ENCODE measurements around the gene UBL4B. TPM values are rescaled to one million over a fixed set of nuclear protein-coding genes. Genes with fewer than 3 reads are reported as not detected.

The UBL4B gene
- total RNA-seq, 1 experiment from 2014 or later: not detected

GRCh38 chr1:110123224-110123623 lies 11.0 kb downstream of the UBL4B start:
- H3K27ac ChIP-seq (ENCODE audit: insufficient read length, low read depth, low read length): no peak overlapping the region
- no peak overlapping the region for H2BK12ac ChIP-seq (ENCODE audit: insufficient read length, low read depth, low read length)
- H3K27me3 ChIP-seq (ENCODE audit: insufficient read depth, low read length): no peaks in the 10 kb centered on the region
- WGBS (ENCODE audit: extremely low coverage, insufficient read length, low lambda C conversion rate): no CpG with 5 or more reads among the region's 3 CpGs
- H3K14ac ChIP-seq (ENCODE audit: insufficient read depth, low read length): no peak overlapping the region
- H3K9me3 ChIP-seq (ENCODE audit: control insufficient read depth, low read depth, low read length): no peaks in the 10 kb centered on the region
- H4K20me1 ChIP-seq (ENCODE audit: control insufficient read depth, insufficient read depth, insufficient read length): no peaks in the 10 kb centered on the region
- H3K4me1 ChIP-seq (ENCODE audit: insufficient read depth, low read length): no peaks in the 10 kb centered on the region
- no peaks in the 10 kb centered on the region for H3K23me2 ChIP-seq (ENCODE audit: insufficient read length, low read depth, low read length, poor library complexity, severe bottlenecking)
- H2BK5ac ChIP-seq (ENCODE audit: insufficient read length, low read length): no peak overlapping the region
- no peak overlapping the region for H4K91ac ChIP-seq (ENCODE audit: insufficient read length, low read depth, low read length)
- Mint-ChIP-seq H3K27ac (no peak overlapping the region), H3K9me3 (peaks cover 14 to 40% of the 10 kb centered on the region in 2 experiments), H3K4me3 (no peak overlapping the region), H3K27me3 (ENCODE audit: low read depth) (peaks cover 44% of the 10 kb centered on the region), H3K36me3 (ENCODE audit: insufficient read depth in 1 of 3, low read depth in 3 of 3) (peaks cover 4 to 7% (median 7%) of the 10 kb centered on the region in 3 experiments), H3K4me1 (no peaks in the 10 kb centered on the region)
- no peak overlapping the region for H4K5ac ChIP-seq (ENCODE audit: insufficient read length, low read depth, low read length)
- no peak overlapping the region for H3K18ac ChIP-seq (ENCODE audit: insufficient read length, low read depth, low read length)
- H2AK5ac ChIP-seq (ENCODE audit: insufficient read length, low read length): no peak overlapping the region
- TF ChIP-seq, protein P1, sequence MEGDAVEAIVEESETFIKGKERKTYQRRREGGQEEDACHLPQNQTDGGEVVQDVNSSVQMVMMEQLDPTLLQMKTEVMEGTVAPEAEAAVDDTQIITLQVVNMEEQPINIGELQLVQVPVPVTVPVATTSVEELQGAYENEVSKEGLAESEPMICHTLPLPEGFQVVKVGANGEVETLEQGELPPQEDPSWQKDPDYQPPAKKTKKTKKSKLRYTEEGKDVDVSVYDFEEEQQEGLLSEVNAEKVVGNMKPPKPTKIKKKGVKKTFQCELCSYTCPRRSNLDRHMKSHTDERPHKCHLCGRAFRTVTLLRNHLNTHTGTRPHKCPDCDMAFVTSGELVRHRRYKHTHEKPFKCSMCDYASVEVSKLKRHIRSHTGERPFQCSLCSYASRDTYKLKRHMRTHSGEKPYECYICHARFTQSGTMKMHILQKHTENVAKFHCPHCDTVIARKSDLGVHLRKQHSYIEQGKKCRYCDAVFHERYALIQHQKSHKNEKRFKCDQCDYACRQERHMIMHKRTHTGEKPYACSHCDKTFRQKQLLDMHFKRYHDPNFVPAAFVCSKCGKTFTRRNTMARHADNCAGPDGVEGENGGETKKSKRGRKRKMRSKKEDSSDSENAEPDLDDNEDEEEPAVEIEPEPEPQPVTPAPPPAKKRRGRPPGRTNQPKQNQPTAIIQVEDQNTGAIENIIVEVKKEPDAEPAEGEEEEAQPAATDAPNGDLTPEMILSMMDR (conservative IDR thresholded peaks at IDR 0.05): no peak
- H2BK15ac ChIP-seq (ENCODE audit: low read depth, low read length): no peak overlapping the region
- H2BK20ac ChIP-seq (ENCODE audit: low read depth, low read length, poor library complexity, severe bottlenecking): no peak overlapping the region
- H3K4me2 ChIP-seq (ENCODE audit: insufficient read depth, insufficient read length, low read length): no peak overlapping the region
- H3K23ac ChIP-seq (ENCODE audit: insufficient read length, low read depth, low read length): no peak overlapping the region
- H2AFZ ChIP-seq (ENCODE audit: low read length): no peak overlapping the region
- H3K56ac ChIP-seq (ENCODE audit: insufficient read length, low read depth, low read length): no peak overlapping the region
- no peaks in the 10 kb centered on the region; the same call in 1 of the 2 replicates for H3K79me2 ChIP-seq (ENCODE audit: insufficient read depth, low read length)
- H3T11ph ChIP-seq (ENCODE audit: low read length): no peak overlapping the region
- H3K9ac ChIP-seq (ENCODE audit: extremely low read depth, insufficient read length, low read length): no peak overlapping the region
- H3K79me1 ChIP-seq (ENCODE audit: insufficient read depth, low read depth, low read length, poor library complexity, severe bottlenecking): no peaks in the 10 kb centered on the region
- no peak for DNase-seq
- H3K4ac ChIP-seq (ENCODE audit: low read depth, low read length): no peak overlapping the region
- H2BK120ac ChIP-seq (ENCODE audit: low read depth, low read length, poor library complexity, severe bottlenecking): no peak overlapping the region
- no peak overlapping the region for H4K8ac ChIP-seq (replicated peaks; ENCODE audit: insufficient read length, low read depth, low read length)
